ENCODE results near the gene MICAL2.

MICAL2 gene

GRCh38 chr11:12212821-12213185 is 102.4 kb downstream of the MICAL2 start (continued):
- TF ChIP-seq PATZ1 (CRISPR knock-in tag; IDR thresholded peaks at IDR 0.05; ENCODE audit: borderline replicate concordance) (no peak), OSR1 (CRISPR knock-in tag; IDR thresholded peaks at IDR 0.05) (no peak), ARNTL (CRISPR knock-in tag; IDR thresholded peaks at IDR 0.05; ENCODE audit: borderline replicate concordance, low read depth) (no peak), TOX (CRISPR knock-in tag; IDR thresholded peaks at IDR 0.05; ENCODE audit: borderline replicate concordance) (no peak), RARB (CRISPR knock-in tag; IDR thresholded peaks at IDR 0.05) (no peak), ZFP3 (CRISPR knock-in tag; IDR thresholded peaks at IDR 0.05) (no peak), ESRRG (CRISPR knock-in tag; IDR thresholded peaks at IDR 0.05) (no peak), PPARA (CRISPR knock-in tag; IDR thresholded peaks at IDR 0.05; ENCODE audit: borderline replicate concordance) (no peak), CSDC2 (CRISPR knock-in tag; IDR thresholded peaks at IDR 0.05) (no peak), CSRNP3 (CRISPR knock-in tag; IDR thresholded peaks at IDR 0.05) (no peak), ZC3H10 (CRISPR knock-in tag; IDR thresholded peaks at IDR 0.05) (no peak), ZNF70 (CRISPR knock-in tag; IDR thresholded peaks at IDR 0.05) (no peak), SNAI2 (CRISPR knock-in tag; IDR thresholded peaks at IDR 0.05) (no peak)

GRCh38 chr11:12213883-12214282 is 103.5 kb downstream of the MICAL2 start:
- TF ChIP-seq TCF4 (CRISPR knock-in tag; IDR thresholded peaks at IDR 0.05; ENCODE audit: borderline replicate concordance) (no peak), ZNF70 (CRISPR knock-in tag; IDR thresholded peaks at IDR 0.05) (no peak), PATZ1 (CRISPR knock-in tag; IDR thresholded peaks at IDR 0.05; ENCODE audit: borderline replicate concordance) (no peak), ZC3H10 (CRISPR knock-in tag; IDR thresholded peaks at IDR 0.05) (no peak), SNAI2 (CRISPR knock-in tag; IDR thresholded peaks at IDR 0.05) (no peak), TOX (CRISPR knock-in tag; IDR thresholded peaks at IDR 0.05; ENCODE audit: borderline replicate concordance) (no peak), PPARA (CRISPR knock-in tag; IDR thresholded peaks at IDR 0.05; ENCODE audit: borderline replicate concordance) (no peak), ZNF565 (CRISPR knock-in tag; conservative IDR thresholded peaks at IDR 0.05; ENCODE audit: low read depth) (no peak), ZFP30 (CRISPR knock-in tag; IDR thresholded peaks at IDR 0.05) (no peak), BACH2 (CRISPR knock-in tag; IDR thresholded peaks at IDR 0.05; ENCODE audit: borderline replicate concordance) (no peak), CSDC2 (CRISPR knock-in tag; IDR thresholded peaks at IDR 0.05) (no peak), POU6F1 (CRISPR knock-in tag; IDR thresholded peaks at IDR 0.05; ENCODE audit: borderline replicate concordance, low read depth) (no peak), ARNTL (CRISPR knock-in tag; IDR thresholded peaks at IDR 0.05; ENCODE audit: borderline replicate concordance, low read depth) (no peak), ESRRG (CRISPR knock-in tag; IDR thresholded peaks at IDR 0.05) (no peak), OSR1 (CRISPR knock-in tag; IDR thresholded peaks at IDR 0.05) (no peak), GLIS3 (CRISPR knock-in tag; IDR thresholded peaks at IDR 0.05) (no peak), TSHZ2 (CRISPR knock-in tag; IDR thresholded peaks at IDR 0.05) (no peak)
- no peak for ATAC-seq

GRCh38 chr11:12214751-12215150 is 104.4 kb downstream of the MICAL2 start:
- ATAC-seq: no peak
- TF ChIP-seq PATZ1 (CRISPR knock-in tag; IDR thresholded peaks at IDR 0.05; ENCODE audit: borderline replicate concordance) (no peak), GLIS3 (CRISPR knock-in tag; IDR thresholded peaks at IDR 0.05) (no peak), POU6F1 (CRISPR knock-in tag; IDR thresholded peaks at IDR 0.05; ENCODE audit: borderline replicate concordance, low read depth) (no peak), TCF4 (CRISPR knock-in tag; IDR thresholded peaks at IDR 0.05; ENCODE audit: borderline replicate concordance) (no peak), CREB5 (CRISPR knock-in tag; IDR thresholded peaks at IDR 0.05; ENCODE audit: low read depth) (no peak), ISL1 (CRISPR knock-in tag; IDR thresholded peaks at IDR 0.05) (no peak), PPARA (CRISPR knock-in tag; IDR thresholded peaks at IDR 0.05; ENCODE audit: borderline replicate concordance) (no peak), ESRRG (CRISPR knock-in tag; IDR thresholded peaks at IDR 0.05) (no peak), ARNTL (CRISPR knock-in tag; IDR thresholded peaks at IDR 0.05; ENCODE audit: borderline replicate concordance, low read depth) (no peak), ZFP3 (CRISPR knock-in tag; IDR thresholded peaks at IDR 0.05) (no peak), RARB (CRISPR knock-in tag; IDR thresholded peaks at IDR 0.05) (no peak)
